Embryonic facial prominence (tissue), 1 donor: ENCODE data around the gene MANBA.

Source experiments
- DNase-seq: peaks from one replicate; pipeline ENCODE4 v3.0.0-alpha.2; 2016; ENCODE audit errors: extremely low spot score

MANBA gene

DNA sequence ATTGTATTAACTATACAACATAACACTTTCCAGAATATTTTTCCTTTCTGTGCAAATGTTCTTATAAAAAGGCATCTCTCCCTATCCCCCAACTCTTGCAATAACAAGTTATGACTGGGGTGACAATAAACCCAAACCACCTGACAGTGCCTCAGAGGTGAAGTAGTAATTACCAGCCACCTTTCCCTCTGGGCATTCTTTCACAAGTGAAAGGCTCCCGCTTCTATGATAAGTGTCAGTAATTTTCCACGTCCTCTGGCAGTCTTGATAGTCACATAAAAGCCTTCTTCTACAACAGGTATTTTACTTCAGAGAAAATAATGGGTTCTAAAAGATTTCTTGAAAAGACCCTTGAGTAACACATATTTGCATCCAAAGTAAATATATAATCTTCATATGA is 82.7 kb downstream of the MANBA start:
- no peak for DNase-seq

GRCh38 chr4:102675141-102675540 is 85.6 kb downstream of the MANBA start:
- no peak for DNase-seq

DNA sequence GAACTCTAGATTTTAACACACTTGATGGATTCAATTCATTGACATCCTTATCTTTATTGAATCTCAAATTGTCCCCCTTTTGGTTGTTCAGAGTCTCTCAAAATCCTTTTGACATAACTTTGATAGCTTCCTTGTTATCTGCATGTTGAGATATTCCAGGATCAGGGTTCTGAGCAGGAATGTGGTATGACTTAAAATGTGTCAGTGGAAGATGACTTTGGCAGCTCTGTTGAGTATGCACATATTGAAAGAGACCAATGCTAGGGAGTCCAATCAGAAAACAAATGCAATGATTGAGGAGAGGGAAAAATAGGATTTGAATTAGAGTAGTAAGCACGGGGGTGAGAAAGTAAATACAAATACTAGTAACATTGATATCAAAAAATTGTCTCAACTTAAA is 93.8 kb downstream of the MANBA start:
- DNase-seq: no peak

DNA sequence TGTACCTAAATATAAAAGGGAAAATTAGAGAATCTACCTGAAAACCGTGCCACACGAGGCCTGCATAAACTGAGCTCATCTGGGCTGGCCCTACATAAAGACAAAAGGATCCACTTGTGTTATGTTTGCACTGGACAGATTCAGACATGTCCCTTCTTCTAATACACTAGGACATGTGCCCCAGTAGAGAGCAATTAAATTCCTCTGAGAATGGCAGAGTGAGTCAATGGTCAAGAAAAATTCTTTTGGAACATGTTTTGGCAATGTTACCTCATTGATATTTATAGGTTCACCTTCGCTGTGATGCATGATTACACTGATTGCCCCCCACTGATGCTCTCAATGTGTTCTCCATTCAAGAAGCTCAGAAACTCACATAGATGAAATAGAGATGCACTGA is 95.2 kb downstream of the MANBA start:
- DNase-seq: no peak

DNA sequence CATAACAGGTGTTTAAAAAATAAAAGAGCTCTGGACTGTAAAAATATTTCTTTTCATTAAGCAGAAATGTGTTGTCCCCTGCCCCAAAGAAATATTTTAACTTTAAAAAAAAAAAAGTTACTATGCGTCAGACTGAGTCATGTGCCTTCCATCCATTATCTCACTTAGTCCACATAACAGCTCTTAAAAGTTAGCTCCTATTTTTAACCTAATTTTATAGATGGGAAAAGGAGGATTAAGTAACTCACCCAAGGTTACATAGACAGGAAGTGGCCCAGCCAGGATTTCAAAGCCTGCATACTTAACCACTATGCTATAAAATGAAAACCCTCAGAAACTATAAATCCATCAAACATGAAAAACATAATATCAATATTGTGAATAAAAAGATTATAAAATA is 97.7 kb downstream of the MANBA start:
- DNase-seq: no peak

GRCh38 chr4:102657206-102657605 is 103.6 kb downstream of the MANBA start:
- no peak for DNase-seq

- DNase-seq: no peak
Measured at GRCh38 chr4:102647117-102647516, 113.7 kb downstream of the MANBA start.

DNA sequence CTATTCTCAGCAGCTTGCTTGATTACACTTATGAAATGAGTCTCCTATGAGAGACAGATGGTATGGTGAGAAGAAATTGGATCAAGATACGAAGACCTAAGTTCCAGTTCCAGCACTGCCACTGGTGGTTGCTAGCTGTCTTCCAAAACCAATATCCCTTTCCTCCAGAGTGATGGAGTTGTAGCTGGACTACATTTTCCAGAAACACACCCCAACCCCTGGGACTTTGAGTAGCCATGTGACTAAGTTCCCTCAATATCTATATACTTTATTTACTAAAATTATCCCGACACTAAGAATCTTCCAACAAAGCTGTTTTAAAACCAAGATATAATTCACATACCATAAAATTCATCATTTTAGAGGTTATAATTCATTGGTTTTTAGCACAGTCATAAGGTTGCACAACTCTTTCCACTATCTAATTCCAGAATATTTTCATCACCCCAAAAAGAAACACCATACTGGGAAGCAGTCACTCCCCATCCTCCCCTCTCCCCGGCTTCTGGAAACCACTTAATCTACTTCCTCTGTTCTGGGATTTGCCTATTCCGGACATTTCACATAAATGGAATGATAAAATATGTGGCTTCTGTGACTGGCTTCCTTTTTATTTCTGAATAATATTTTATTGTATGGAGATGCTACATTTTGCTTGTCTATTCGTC is 118.0 kb downstream of the MANBA start:
- no peak for DNase-seq

- no peak for DNase-seq
Measured at GRCh38 chr4:102641793-102642192, 119.0 kb downstream of the MANBA start.

DNA sequence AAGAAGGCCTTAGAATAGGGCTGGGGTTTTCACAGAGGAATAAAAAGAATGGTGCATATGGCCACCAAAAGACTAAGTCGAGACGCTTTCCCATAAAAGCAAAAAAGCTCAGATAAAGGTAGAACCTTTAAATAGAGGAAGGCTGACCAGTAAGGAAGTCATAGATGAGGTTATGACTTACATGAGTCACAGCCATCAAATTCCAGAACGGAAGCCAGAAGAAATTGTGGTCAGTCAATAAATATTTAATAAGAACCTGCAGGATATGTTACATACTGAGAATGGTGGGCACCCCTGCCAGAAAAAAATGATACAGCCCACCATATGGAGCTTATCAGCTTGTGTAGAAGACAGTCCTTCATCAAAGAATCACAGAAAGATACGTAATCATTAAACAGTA is 120.1 kb downstream of the MANBA start:
- DNase-seq: no peak

DNA sequence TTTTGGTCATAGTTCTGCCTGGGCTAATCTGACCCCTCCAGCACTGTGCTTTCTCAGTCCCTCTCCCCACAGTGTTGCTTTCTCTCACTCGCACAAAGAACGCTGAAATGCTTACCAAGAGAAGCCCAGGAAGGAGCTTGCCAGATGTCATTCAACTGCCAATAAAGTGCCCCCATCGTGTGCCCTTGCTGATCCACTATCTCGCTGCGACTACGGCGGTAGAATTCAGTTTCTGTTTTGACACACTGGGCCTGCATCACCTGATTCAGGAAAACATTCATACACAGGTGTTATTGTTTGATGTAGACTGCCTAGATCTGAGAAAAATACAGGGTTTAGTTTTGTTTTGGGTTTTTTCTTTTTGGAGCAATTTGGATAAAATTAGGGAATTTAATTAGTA is 121.2 kb downstream of the MANBA start:
- no peak for DNase-seq

- DNase-seq: no peak
Measured at GRCh38 chr4:102638621-102639020, 122.1 kb downstream of the MANBA start.

DNA sequence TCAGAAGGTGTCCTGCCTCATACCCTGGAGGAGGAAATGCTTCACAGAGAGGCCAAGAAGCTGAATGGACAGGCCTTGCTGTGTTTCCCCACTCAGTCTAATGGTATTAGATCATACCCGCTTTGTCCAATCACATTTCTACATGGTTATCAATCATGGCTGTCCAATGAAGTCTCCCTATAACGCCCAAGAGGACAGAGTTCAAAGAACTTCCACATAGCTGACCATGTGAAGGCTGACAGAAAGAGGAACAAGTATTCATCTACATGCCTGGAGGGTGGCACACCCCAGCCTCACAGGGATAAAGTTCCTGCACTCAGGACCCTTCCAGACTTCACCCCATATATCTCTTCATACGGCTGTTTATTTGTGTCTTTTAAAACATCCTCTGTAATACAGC is 123.4 kb downstream of the MANBA start:
- no peak for DNase-seq

DNA sequence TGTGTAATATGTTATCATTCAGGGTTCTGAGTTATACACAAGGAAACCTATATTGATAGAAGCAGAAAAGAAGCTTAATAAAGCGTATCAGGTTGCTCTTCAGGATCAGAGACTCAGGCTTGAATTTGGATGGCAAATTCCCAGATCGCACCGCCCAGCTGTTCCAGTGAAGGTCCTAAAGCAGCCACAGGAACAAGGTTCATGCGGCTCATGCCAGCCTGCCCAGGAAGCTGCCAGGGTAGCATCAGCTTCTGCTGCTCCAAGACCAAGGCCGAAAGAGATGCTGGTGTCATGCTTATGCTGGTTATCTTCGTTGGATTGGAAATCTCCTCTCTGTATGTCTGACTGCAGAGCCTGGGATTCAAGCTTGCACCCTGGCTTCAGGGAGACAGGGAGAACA is 127.7 kb downstream of the MANBA start:
- DNase-seq: no peak

DNA sequence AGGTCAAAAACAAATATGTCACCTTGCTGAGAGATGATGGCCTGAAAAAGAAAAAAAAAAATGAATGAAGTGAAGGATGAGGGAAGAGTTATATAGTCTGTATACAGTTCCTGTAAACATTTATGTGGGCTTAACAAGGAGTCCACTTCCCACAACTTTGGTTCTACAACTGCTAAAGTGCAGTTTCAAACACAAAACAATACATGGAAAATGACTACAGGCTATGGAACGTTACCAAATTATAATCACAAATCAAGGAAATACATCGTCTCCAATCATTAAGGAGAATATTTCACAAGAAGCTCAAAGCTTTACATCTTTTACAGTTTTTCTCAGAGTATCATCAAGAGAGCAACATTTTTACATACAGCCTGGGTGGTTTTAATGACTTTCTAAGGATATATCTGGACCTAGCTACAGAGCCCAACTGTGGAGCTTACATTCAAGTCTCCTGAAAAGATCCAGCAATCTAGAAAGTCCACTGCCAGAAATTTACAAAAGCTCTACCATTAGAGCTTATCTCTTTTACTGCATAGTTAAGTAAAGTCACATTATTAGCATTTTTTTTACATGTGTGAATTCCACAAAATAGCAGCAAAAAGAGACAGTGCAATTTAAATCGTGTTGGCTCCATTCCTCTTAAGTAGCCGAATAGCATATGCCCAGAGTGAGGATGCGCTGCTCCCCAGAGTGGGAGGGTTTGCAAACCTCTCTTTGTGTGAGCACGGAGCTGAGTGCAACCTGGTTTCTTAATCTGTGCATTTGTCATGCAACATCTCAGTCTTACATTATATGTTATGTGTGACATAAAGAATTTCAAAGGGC is 128.3 kb downstream of the MANBA start:
- DNase-seq: no peak

- no peak for DNase-seq
Measured at GRCh38 chr4:102631616-102632015, 129.2 kb downstream of the MANBA start.

- no peak for DNase-seq
Measured at GRCh38 chr4:102629673-102630072, 131.1 kb downstream of the MANBA start.

DNA sequence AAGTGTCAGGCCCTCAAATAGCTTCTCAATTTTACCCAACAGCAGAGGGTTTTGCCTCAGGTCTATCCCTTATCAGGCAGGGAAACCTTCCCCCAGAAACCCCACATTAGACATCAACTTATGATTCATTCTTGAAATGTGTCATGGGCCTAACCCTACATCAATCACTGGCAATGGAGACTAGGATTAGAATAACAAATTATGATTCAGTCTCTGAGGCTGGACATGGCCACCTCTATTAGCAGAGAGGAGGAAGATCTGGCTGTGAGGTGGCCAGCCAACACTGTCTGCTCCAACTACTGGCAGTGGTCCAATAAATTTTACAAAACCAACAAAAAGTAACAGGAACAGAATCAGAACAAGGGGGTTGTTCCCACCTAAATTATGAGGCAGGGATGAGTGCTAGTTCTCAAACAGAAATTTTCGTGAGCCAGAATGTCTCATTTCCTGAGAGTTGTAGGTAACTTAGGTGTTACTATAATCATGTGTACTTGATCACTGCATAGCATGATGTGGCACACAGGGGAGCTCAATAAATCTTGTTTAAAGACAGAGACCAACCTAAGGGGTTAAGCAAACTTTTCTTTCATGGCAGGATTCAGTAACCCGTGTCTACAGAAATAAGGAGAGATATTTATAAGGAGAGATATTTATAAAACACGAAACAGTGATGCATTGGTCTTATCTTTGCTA is 132.8 kb downstream of the MANBA start:
- no peak for DNase-seq

- DNase-seq: no peak
Measured at GRCh38 chr4:102625232-102625930, 135.4 kb downstream of the MANBA start.

GRCh38 chr4:102624505-102624904 is 136.3 kb downstream of the MANBA start:
- DNase-seq: no peak

- DNase-seq: no peak
Measured at GRCh38 chr4:102623622-102624021, 137.1 kb downstream of the MANBA start.
